ENCODE data around the gene BCLAF1. TPM values are rescaled to one million over a fixed set of nuclear protein-coding genes. Genes with fewer than 3 reads are reported as not detected.

Gene BCLAF1
- total RNA-seq, 1 experiment from 2014 or later = 175 TPM

DNA sequence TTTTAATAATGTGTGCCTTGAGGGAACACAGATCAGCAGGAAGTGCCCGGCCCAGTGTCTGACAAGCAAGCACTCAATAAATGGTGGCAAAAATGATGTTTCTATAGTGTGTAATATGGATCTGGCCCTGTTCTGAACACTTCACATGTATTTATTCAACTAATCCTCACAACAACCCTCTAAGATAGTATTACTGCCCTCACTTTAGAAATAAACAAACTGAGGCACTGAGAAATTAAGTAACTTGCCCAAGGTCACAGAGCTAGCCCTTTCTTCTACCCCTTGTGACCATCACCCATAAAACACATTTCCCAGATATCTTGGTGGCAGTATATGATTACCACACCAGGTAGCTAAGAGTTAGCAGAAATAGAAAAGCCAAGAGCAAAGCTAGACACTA is 26.7 kb downstream of the BCLAF1 start:
- intact Hi-C loops (cut with micrococcal nuclease) = no loop called here
- H3K4me3 Mint-ChIP-seq (ENCODE audit: unreplicated experiment) = no peak overlapping the region
- H3K9me3 Mint-ChIP-seq (ENCODE audit: unreplicated experiment) = no peaks in the 10 kb centered on the region
- H3K4me1 Mint-ChIP-seq (ENCODE audit: insufficient read depth, unreplicated experiment) = peaks cover 11% of the 10 kb centered on the region
- TF ChIP-seq, protein P1, sequence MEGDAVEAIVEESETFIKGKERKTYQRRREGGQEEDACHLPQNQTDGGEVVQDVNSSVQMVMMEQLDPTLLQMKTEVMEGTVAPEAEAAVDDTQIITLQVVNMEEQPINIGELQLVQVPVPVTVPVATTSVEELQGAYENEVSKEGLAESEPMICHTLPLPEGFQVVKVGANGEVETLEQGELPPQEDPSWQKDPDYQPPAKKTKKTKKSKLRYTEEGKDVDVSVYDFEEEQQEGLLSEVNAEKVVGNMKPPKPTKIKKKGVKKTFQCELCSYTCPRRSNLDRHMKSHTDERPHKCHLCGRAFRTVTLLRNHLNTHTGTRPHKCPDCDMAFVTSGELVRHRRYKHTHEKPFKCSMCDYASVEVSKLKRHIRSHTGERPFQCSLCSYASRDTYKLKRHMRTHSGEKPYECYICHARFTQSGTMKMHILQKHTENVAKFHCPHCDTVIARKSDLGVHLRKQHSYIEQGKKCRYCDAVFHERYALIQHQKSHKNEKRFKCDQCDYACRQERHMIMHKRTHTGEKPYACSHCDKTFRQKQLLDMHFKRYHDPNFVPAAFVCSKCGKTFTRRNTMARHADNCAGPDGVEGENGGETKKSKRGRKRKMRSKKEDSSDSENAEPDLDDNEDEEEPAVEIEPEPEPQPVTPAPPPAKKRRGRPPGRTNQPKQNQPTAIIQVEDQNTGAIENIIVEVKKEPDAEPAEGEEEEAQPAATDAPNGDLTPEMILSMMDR (IDR thresholded peaks at IDR 0.05; ENCODE audit: unreplicated experiment) = no peak
- CTCF ChIA-PET = interaction anchor here (0.7 kb wide), 1 partner anchor 287 kb away, joined by 3 read pairs; the partner anchor contains the start of gene MAP7
- BruUV-seq (replicated peaks) = no TSS peak
- H3K36me3 Mint-ChIP-seq (ENCODE audit: insufficient read depth, unreplicated experiment) = peaks cover 92% of the 10 kb centered on the region
- H3K27ac Mint-ChIP-seq (ENCODE audit: low read depth, unreplicated experiment) = no peak overlapping the region
- POLR2A ChIA-PET = interaction anchor here (1.2 to 1.8 kb wide), 3 partner anchors 10 to 27 kb away, joined by 5 to 9 read pairs (median 7); partner anchors contain the start of gene BCLAF1
- H3K27me3 Mint-ChIP-seq (ENCODE audit: insufficient read depth, unreplicated experiment) = no peaks in the 10 kb centered on the region
- DNase-seq (ENCODE audit: unreplicated experiment) = no peak

DNA sequence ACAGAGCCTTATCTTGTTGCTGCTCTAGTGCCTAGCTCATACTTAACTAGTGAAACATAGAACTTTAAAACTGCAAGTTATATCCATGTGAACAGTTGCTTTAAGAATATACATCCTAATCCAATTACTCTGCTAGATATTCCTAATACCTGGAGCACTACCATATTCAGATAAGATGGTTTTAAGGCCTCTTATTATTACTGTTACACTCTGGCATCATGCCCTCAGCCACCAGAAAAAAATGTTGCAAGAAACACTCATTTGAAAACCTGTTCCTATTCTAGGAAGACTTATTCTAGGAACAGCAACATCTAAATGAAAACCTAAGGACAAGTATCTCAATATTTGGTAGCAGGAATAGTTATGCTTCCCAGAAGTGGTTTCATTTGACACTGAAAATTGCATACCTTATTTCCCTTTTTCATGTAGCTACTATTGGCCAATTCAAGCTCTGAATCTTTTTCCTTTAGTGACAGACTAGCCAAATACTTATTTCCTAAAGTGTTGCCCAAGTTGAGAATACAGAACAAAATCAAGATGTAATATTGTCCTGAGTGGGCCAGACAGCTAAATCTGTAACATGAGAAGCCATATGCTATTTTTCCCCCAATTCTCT is 34.7 kb downstream of the BCLAF1 start:
- intact Hi-C loops (cut with micrococcal nuclease) = no loop called here
- POLR2A ChIA-PET = interaction anchor here (2.0 to 7.1 kb wide), 2 partner anchors 33 to 757 kb away, joined by 4 to 122 read pairs; partner anchors contain the start of gene BCLAF1
- Mint-ChIP-seq H3K4me3 (ENCODE audit: unreplicated experiment) (no peak overlapping the region), H3K4me1 (ENCODE audit: insufficient read depth, unreplicated experiment) (peaks cover 6% of the 10 kb centered on the region), H3K36me3 (ENCODE audit: insufficient read depth, unreplicated experiment) (peaks cover 71% of the 10 kb centered on the region), H3K27ac (ENCODE audit: low read depth, unreplicated experiment) (no peak overlapping the region), H3K9me3 (ENCODE audit: unreplicated experiment) (no peaks in the 10 kb centered on the region), H3K27me3 (ENCODE audit: insufficient read depth, unreplicated experiment) (no peaks in the 10 kb centered on the region)
- no peak for DNase-seq (ENCODE audit: unreplicated experiment)
- TF ChIP-seq, protein P1 (IDR thresholded peaks at IDR 0.05; ENCODE audit: unreplicated experiment) = no peak
- no TSS peak for BruUV-seq (replicated peaks)
- CTCF ChIA-PET = interaction anchor here (1.5 kb wide), 1 partner anchor 28 kb away, joined by 3 read pairs; no protein-coding TSS in a partner anchor

DNA sequence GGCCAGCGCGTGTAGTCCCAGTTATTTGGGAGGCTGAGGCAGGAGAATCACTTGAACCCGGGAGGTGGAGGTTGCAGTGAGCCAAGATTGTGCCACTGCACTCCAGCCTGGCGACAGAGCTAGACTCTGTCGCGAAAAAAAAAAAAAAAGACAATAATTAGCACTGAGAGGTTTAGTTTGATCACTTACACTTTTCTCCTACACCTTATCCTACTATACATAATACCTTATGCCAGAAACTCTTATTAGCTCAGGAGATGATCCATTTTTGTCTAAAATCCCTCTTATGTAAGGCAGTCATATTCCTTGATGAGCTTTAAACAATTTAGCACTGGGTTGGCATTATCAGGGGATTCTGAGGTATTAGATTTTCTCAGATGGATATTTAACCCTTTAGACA is 35.9 kb downstream of the BCLAF1 start:
- no TSS peak for BruUV-seq (replicated peaks)
- intact Hi-C loops (cut with micrococcal nuclease) = no loop called here
- ChIA-PET POLR2A (interaction anchor here (0.8 to 7.1 kb wide), 7 partner anchors 10 to 755 kb away, joined by 3 to 122 read pairs (median 4); partner anchors contain the start of gene BCLAF1), CTCF (interaction anchor here (0.6 to 1.5 kb wide), 3 partner anchors 27 to 297 kb away, joined by 3 to 4 read pairs (median 3); partner anchors contain the start of gene MAP7)
- Mint-ChIP-seq H3K4me3 (ENCODE audit: unreplicated experiment) (no peak overlapping the region), H3K27me3 (ENCODE audit: insufficient read depth, unreplicated experiment) (no peaks in the 10 kb centered on the region), H3K27ac (ENCODE audit: low read depth, unreplicated experiment) (no peak overlapping the region), H3K4me1 (ENCODE audit: insufficient read depth, unreplicated experiment) (peaks cover 10% of the 10 kb centered on the region), H3K9me3 (ENCODE audit: unreplicated experiment) (no peaks in the 10 kb centered on the region), H3K36me3 (ENCODE audit: insufficient read depth, unreplicated experiment) (peaks cover 67% of the 10 kb centered on the region)
- TF ChIP-seq, protein P1 (IDR thresholded peaks at IDR 0.05; ENCODE audit: unreplicated experiment) = no peak
- no peak for DNase-seq (ENCODE audit: unreplicated experiment)

DNA sequence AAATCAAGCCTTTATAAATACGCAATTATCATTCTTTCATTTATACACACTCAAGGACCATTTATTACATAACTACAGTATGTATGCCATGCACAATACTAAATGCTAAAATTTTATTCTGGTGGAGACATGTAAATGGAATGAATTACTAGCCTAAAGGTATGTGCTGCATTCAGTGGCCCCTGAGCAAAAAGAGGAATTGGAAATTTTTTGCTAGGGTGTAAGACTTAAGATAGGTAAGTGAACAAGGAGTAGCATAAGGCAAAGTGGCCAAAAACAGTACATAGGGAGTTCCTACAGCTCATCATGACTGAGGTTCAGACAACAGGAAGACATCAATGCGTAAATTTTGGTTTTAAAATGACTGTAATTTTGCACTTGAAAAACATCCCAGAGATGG is 37.2 kb downstream of the BCLAF1 start:
- Mint-ChIP-seq H3K9me3 (ENCODE audit: unreplicated experiment) (no peaks in the 10 kb centered on the region), H3K4me3 (ENCODE audit: unreplicated experiment) (no peak overlapping the region), H3K36me3 (ENCODE audit: insufficient read depth, unreplicated experiment) (peaks cover 57% of the 10 kb centered on the region), H3K4me1 (ENCODE audit: insufficient read depth, unreplicated experiment) (peaks cover 12% of the 10 kb centered on the region), H3K27ac (ENCODE audit: low read depth, unreplicated experiment) (no peak overlapping the region), H3K27me3 (ENCODE audit: insufficient read depth, unreplicated experiment) (no peaks in the 10 kb centered on the region)
- intact Hi-C loops (cut with micrococcal nuclease) = no loop called here
- TF ChIP-seq, protein P1 (IDR thresholded peaks at IDR 0.05; ENCODE audit: unreplicated experiment) = no peak
- POLR2A ChIA-PET = interaction anchor here (0.7 to 7.1 kb wide), 4 partner anchors 36 to 1631 kb away, joined by 3 to 122 read pairs (median 4); partner anchors contain the start of gene BCLAF1
- BruUV-seq (replicated peaks) = no TSS peak
- CTCF ChIA-PET = interaction anchor here (0.9 to 2.7 kb wide), 4 partner anchors 26 to 298 kb away, joined by 3 to 9 read pairs (median 4); partner anchors contain the start of gene MAP7
- peak; percentile 11 for DNase-seq (ENCODE audit: unreplicated experiment)

Data from MCF 10A (cell line).